HG03521 (cell line): ENCODE data around the gene DNASE1.
"Not testable (repeated sequence)": the region's sequence is repeated elsewhere in the genome, so short reads cannot be mapped to it uniquely, and the experiment has no call there.

ENCODE experiments used
- ATAC-seq: cut with Tn5 transposase; IDR thresholded peaks from one replicate; pipeline ENCODE4 v1.9.1; 2021; ENCODE audit warnings: mild to moderate bottlenecking, moderate library complexity; ENCODE audit not compliant: unreplicated experiment

The DNASE1 gene

GRCh38 chr16:3654249-3654991 lies at the start of gene DNASE1:
DNASE1 (plus strand) TSS chr16:3654691; CDS start chr16:3655374, 683 bp downstream.
- no peak for ATAC-seq

GRCh38 chr16:3606441-3606840 lies 48.0 kb upstream of the DNASE1 start:
- ATAC-seq, result no peak

- no peak for ATAC-seq
Measured at GRCh38 chr16:3607161-3607560, 47.3 kb upstream of the DNASE1 start.

GRCh38 chr16:3607634-3608033 lies 46.9 kb upstream of the DNASE1 start:
- no peak for ATAC-seq

GRCh38 chr16:3608069-3608468 lies 46.4 kb upstream of the DNASE1 start:
- no peak for ATAC-seq

GRCh38 chr16:3608976-3609375 lies 45.5 kb upstream of the DNASE1 start:
- ATAC-seq, result not testable (repeated sequence)

GRCh38 chr16:3609895-3610697 lies 44.4 kb upstream of the DNASE1 start:
- no peak for ATAC-seq

- ATAC-seq, result no peak
Measured at GRCh38 chr16:3610698-3611145, 43.8 kb upstream of the DNASE1 start.

- ATAC-seq, result peak; percentile 88
Measured at GRCh38 chr16:3611146-3611975, 43.1 kb upstream of the DNASE1 start, which contains the start of gene SLX4. SLX4 (minus strand) TSS chr16:3611606; CDS start chr16:3608964, 2,642 bp downstream.

GRCh38 chr16:3612510-3613466 lies 41.7 kb upstream of the DNASE1 start:
- ATAC-seq, result no peak

GRCh38 chr16:3618769-3619141 lies 35.7 kb upstream of the DNASE1 start:
- no peak for ATAC-seq

GRCh38 chr16:3623642-3624041 lies 30.8 kb upstream of the DNASE1 start:
- ATAC-seq, result no peak

GRCh38 chr16:3625331-3625730 lies 29.2 kb upstream of the DNASE1 start:
- ATAC-seq, result no peak

GRCh38 chr16:3625911-3626732 lies 28.4 kb upstream of the DNASE1 start:
- ATAC-seq, result no peak

- ATAC-seq, result no peak
Measured at GRCh38 chr16:3637371-3637923, 17.0 kb upstream of the DNASE1 start.

- no peak for ATAC-seq
Measured at GRCh38 chr16:3638916-3639644, 15.4 kb upstream of the DNASE1 start.

- ATAC-seq, result no peak
Measured at GRCh38 chr16:3640207-3640606, 14.3 kb upstream of the DNASE1 start.
